DND-41 (cell line): Measurements from ENCODE around the gene CAVIN2.

ENCODE experiments used
- ATAC-seq: fragments of 200-7000 bp; cut with Tn5 transposase; 3 replicates; pipeline ENCODE4 v1.9.1; 2021; ENCODE audit warnings: low read depth; ENCODE audit not compliant: insufficient read depth
- DNase-seq: peaks from one replicate; pipeline ENCODE4 v3.0.0-alpha.2; 2020
- H2AFZ ChIP-seq: 2 replicates; pipeline ENCODE4 v1.6.0; 2012; ENCODE audit warnings: low read depth, low read length
- H3K27ac ChIP-seq: 2 replicates; pipeline ENCODE4 v1.5.1; 2012; ENCODE audit warnings: low read length, inconsistent platforms
- H3K27me3 ChIP-seq: fragments of 200-600 bp; sonication (generic); 2 replicates; pipeline ENCODE4 v1.6.0; 2012; ENCODE audit warnings: low read length, mild to moderate bottlenecking, inconsistent platforms; ENCODE audit not compliant: insufficient read depth, poor library complexity
- H3K36me3 ChIP-seq: 2 replicates; pipeline ENCODE4 v1.5.1; 2012; ENCODE audit warnings: low read length, inconsistent platforms; ENCODE audit not compliant: insufficient read depth
- H3K4me1 ChIP-seq: 2 replicates; pipeline ENCODE4 v1.5.1; 2012; ENCODE audit warnings: mild to moderate bottlenecking, low read length; ENCODE audit not compliant: insufficient read depth
- H3K4me2 ChIP-seq: 2 replicates; pipeline ENCODE4 v1.6.0; 2012; ENCODE audit warnings: mild to moderate bottlenecking, moderate library complexity, low read length, inconsistent platforms; ENCODE audit not compliant: insufficient read depth
- H3K4me3 ChIP-seq, 2 experiments: fragments of 200-600 bp in 1 of 2; shearing (Covaris generic) in 1 of 2; 2 replicates each; pipeline ENCODE4 v1.5.1; 2012 to 2016; ENCODE audit warnings: inconsistent platforms in 2 of 2, low read length in 2 of 2, mild to moderate bottlenecking in 2 of 2, low read depth in 1 of 2, moderate library complexity in 1 of 2
- H3K79me2 ChIP-seq: 2 replicates; pipeline ENCODE4 v1.6.0; 2012; ENCODE audit warnings: low read length, inconsistent platforms; ENCODE audit not compliant: insufficient read depth
- H3K9ac ChIP-seq: 2 replicates; pipeline ENCODE4 v1.6.0; 2012; ENCODE audit warnings: low read depth, mild to moderate bottlenecking, inconsistent platforms, low read length, moderate library complexity
- H3K9me3 ChIP-seq: 2 replicates; pipeline ENCODE4 v1.5.1; 2012; ENCODE audit warnings: low read length, moderate library complexity, mild to moderate bottlenecking, inconsistent platforms; ENCODE audit not compliant: insufficient read depth, severe bottlenecking
- H4K20me1 ChIP-seq: 2 replicates; pipeline ENCODE4 v1.6.0; 2012; ENCODE audit warnings: low read length; ENCODE audit not compliant: insufficient read depth
- EZH2 ChIP-seq: IDR thresholded peaks from 3 replicates; pipeline ENCODE4 v1.6.1; 2012; ENCODE audit warnings: borderline replicate concordance, low read depth, mild to moderate bottlenecking, moderate library complexity, low read length, inconsistent platforms; ENCODE audit not compliant: severe bottlenecking
- TF ChIP-seq, protein P1 (sequence below): IDR thresholded peaks from 2 replicates; pipeline ENCODE4 v1.5.1; 2012; ENCODE audit warnings: borderline replicate concordance, low read length, moderate library complexity, mild to moderate bottlenecking; ENCODE audit not compliant: poor library complexity, severe bottlenecking; ENCODE audit errors: extremely low read depth

The CAVIN2 gene

DNA sequence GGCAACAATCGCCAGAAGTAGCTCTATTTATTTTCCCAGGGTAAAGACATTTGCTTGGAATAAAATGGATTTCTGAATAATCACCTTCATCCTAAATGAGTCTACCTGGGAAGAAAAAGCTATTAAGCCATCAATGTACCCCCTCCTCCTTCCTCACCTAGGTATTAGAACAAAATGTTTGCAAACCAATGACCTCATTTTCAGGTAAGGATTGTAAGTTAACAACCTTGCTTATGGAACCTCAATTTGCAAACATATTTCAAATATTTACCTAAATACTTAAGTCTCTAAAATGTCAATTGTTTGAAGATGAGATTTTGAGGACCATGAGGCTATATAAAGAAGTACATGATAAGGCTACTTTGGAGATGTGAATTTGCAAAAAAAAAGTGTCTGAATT, 43.9 kb downstream of the CAVIN2 start:
- H4K20me1 ChIP-seq: no peaks in the 10 kb centered on the region
- H3K4me2 ChIP-seq: no peak overlapping the region
- no peak overlapping the region for H3K27ac ChIP-seq
- H3K9me3 ChIP-seq: no peaks in the 10 kb centered on the region
- DNase-seq (no peak), ATAC-seq (no peak)
- no peaks in the 10 kb centered on the region for H3K4me1 ChIP-seq
- TF ChIP-seq, protein P1, sequence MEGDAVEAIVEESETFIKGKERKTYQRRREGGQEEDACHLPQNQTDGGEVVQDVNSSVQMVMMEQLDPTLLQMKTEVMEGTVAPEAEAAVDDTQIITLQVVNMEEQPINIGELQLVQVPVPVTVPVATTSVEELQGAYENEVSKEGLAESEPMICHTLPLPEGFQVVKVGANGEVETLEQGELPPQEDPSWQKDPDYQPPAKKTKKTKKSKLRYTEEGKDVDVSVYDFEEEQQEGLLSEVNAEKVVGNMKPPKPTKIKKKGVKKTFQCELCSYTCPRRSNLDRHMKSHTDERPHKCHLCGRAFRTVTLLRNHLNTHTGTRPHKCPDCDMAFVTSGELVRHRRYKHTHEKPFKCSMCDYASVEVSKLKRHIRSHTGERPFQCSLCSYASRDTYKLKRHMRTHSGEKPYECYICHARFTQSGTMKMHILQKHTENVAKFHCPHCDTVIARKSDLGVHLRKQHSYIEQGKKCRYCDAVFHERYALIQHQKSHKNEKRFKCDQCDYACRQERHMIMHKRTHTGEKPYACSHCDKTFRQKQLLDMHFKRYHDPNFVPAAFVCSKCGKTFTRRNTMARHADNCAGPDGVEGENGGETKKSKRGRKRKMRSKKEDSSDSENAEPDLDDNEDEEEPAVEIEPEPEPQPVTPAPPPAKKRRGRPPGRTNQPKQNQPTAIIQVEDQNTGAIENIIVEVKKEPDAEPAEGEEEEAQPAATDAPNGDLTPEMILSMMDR: no peak
- no peak for TF ChIP-seq EZH2
- H3K27me3 ChIP-seq: peaks cover 19% of the 10 kb centered on the region
- no peak overlapping the region for H3K9ac ChIP-seq
- H3K79me2 ChIP-seq: no peaks in the 10 kb centered on the region
- no peaks in the 10 kb centered on the region for H3K36me3 ChIP-seq
- no peak overlapping the region for H3K4me3 ChIP-seq
- H2AFZ ChIP-seq: no peak overlapping the region

DNA sequence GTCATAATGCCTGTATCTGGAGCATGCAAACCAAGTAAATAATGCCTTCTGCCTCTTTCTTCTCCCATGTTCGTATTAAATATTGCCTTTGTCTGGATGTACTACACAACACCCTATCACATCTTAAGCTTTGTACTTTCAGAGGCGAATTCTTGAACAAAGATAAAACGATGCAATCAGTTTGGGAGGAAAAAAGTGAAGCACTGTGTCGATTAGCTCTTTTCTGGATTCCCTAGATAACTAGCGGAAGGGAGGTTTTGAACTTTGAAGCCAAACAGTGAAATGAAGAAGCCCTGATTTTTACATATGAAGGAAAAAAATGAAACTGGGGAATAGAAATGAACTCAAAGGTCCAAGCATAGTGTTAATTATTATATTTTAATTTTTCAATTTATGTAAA, 44.7 kb downstream of the CAVIN2 start:
- no peak for DNase-seq

DNA sequence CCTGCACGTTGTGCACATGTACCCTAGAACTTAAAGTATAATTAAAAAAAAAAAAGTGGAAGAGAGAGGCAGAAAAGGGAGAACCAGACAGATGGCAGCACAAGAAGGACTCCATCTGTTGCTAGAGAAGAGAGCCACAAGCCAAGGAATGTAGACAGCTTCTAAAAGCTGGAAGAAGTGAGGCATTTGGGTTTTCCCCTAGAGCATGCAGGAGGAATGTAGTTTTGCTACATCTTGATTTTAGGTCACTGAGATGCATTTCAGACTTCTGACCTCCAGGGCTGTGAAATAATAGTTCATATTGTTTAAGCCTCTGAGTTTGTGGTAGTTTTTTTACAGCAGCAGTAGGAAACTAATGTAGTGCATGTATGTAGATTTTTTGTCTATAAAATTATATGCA, 46.0 kb downstream of the CAVIN2 start:
- Histone ChIP-seq H3K79me2 (no peaks in the 10 kb centered on the region), H3K4me2 (no peak overlapping the region), H4K20me1 (no peaks in the 10 kb centered on the region), H2AFZ (no peak overlapping the region), H3K4me1 (no peaks in the 10 kb centered on the region), H3K9ac (no peak overlapping the region), H3K36me3 (no peaks in the 10 kb centered on the region), H3K27ac (no peak overlapping the region), H3K4me3 (no peak overlapping the region), H3K27me3 (peaks cover 23% of the 10 kb centered on the region), H3K9me3 (no peaks in the 10 kb centered on the region)
- DNase-seq (no peak), ATAC-seq (no peak)
- TF ChIP-seq, protein P1: no peak
- TF ChIP-seq EZH2: no peak

More for the DNA sequence above, 44.7 kb downstream of the CAVIN2 start:
- no peak for ATAC-seq
- no peak overlapping the region for H3K4me3 ChIP-seq
- H3K9me3 ChIP-seq: no peaks in the 10 kb centered on the region
- no peaks in the 10 kb centered on the region for H3K36me3 ChIP-seq
- no peaks in the 10 kb centered on the region for H3K4me1 ChIP-seq
- no peak overlapping the region for H3K9ac ChIP-seq
- no peak for TF ChIP-seq EZH2
- TF ChIP-seq, protein P1: no peak
- no peaks in the 10 kb centered on the region for H4K20me1 ChIP-seq
- H3K27me3 ChIP-seq: peaks cover 27% of the 10 kb centered on the region
- no peaks in the 10 kb centered on the region for H3K79me2 ChIP-seq
- no peak overlapping the region for H3K27ac ChIP-seq
- no peak overlapping the region for H3K4me2 ChIP-seq
- no peak overlapping the region for H2AFZ ChIP-seq

DNA sequence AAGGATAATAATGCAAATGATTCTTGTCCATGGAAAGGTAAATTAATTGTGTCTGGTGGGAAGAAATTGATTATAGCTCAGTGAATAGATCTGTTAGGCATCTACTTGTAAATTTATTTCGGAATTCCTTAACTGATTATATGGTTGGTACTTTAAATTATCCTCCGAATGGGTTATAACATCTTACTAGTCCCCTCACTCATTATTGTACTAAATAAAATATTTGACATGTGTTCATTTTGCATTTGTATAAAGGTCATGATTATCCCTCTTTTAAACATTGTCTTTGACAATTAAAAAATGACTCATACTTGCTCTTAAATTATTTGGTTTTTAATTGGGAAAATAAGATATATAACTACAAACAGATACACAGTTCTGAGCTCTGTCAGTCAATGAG, 47.4 kb downstream of the CAVIN2 start:
- Histone ChIP-seq H3K4me2 (no peak overlapping the region), H3K4me1 (no peaks in the 10 kb centered on the region), H3K9ac (no peak overlapping the region), H3K9me3 (no peaks in the 10 kb centered on the region), H3K4me3 (no peak overlapping the region), H3K79me2 (no peaks in the 10 kb centered on the region), H3K36me3 (no peaks in the 10 kb centered on the region), H4K20me1 (no peaks in the 10 kb centered on the region), H3K27me3 (peaks cover 19% of the 10 kb centered on the region), H3K27ac (no peak overlapping the region), H2AFZ (no peak overlapping the region)
- DNase-seq (no peak), ATAC-seq (no peak)
- no peak for TF ChIP-seq EZH2
- TF ChIP-seq, protein P1: no peak
